Mesothelial cell of epicardium (in vitro differentiated cells): ENCODE measurements around the gene UBR4. TPM values are rescaled to one million over a fixed set of nuclear protein-coding genes. Genes with fewer than 3 reads are reported as not detected.

Experiments used
- DNase-seq, 2 experiments: peaks; one replicate each; pipeline ENCODE4 v3.0.0; 2021; ENCODE audit warnings: low spot score in 2 of 2; ENCODE audit not compliant: unreplicated experiment in 2 of 2
- H3K27ac Mint-ChIP-seq: 2 replicates; pipeline ENCODE4 v1.8.0; 2021; ENCODE audit warnings: mixed read lengths
- H3K27me3 Mint-ChIP-seq: 2 replicates; pipeline ENCODE4 v1.8.0; 2021; ENCODE audit warnings: low read depth, mixed read lengths
- H3K36me3 Mint-ChIP-seq: 2 replicates; pipeline ENCODE4 v1.8.0; 2021; ENCODE audit warnings: mixed read lengths
- H3K4me1 Mint-ChIP-seq: 2 replicates; pipeline ENCODE4 v1.8.0; 2021; ENCODE audit warnings: mixed read lengths
- H3K4me3 Mint-ChIP-seq: 2 replicates; pipeline ENCODE4 v1.8.0; 2021; ENCODE audit warnings: mild to moderate bottlenecking, moderate library complexity, mixed read lengths
- H3K9me3 Mint-ChIP-seq: 2 replicates; pipeline ENCODE4 v1.8.0; 2021; ENCODE audit warnings: mixed read lengths
- CTCF ChIP-seq: fragments of 200-600 bp; sonication (generic); IDR thresholded peaks from one replicate; pipeline ENCODE4 v1.5.0; 2021; ENCODE audit warnings: antibody characterized with exemption; ENCODE audit not compliant: unreplicated experiment
- total RNA-seq: library from RNA; stranded (reverse); gene quantifications from 3 replicates; pipeline ENCODE4 v1.2.1, GENCODE V29; 2021

The UBR4 gene
- total RNA-seq, 1 donor from 2014 or later, result 222 TPM

DNA sequence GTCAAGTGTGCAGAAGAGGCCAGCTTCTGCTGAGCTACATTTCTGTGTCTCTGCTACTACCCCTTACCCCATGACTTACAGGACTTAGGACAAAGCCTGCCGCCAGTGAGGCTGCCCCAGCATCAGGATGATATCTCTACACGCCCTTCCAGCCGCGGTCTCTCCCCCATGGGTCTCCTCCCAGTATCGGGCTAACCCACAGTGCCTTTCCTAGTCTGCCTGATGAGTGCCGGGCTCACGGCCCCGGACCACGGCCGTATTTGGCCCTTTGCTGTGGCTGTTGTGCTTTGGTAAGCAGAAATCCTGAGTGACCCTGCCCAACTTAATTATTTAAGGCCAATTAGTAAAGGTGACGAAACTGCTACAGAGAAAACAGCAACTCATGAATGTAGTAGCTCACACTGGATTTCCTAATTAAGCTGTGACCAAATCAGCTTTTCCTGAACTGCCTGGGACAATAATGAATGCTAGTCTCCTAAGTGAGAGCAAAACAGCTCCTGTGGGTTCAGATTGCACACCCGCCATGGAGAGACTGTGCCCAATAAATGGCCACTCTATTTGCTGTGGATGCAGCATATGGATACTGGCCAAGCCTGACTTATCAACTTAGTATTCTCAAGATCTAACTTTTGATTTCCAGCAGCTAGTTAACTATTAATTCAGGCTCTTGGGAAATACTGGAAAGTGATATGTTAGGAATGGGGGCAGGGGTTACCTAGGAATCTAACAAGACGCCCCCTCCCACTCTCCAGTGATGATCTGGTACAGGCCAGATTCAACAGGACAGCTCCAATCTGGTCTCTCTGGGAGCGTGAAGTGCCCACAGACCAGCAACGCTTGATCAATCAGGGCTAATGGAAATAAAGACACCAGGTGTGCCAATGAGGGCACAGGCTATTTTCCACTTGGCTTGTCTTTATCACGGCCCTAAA lies 130.3 kb downstream of the UBR4 start:
- H3K4me3 Mint-ChIP-seq, result no peak overlapping the region
- no peak for DNase-seq
- no peaks in the 10 kb centered on the region for H3K27me3 Mint-ChIP-seq
- H3K9me3 Mint-ChIP-seq, result no peaks in the 10 kb centered on the region
- H3K4me1 Mint-ChIP-seq, result no peaks in the 10 kb centered on the region
- no peak overlapping the region for H3K27ac Mint-ChIP-seq
- H3K36me3 Mint-ChIP-seq, result peaks cover 47% of the 10 kb centered on the region
- no peak for TF ChIP-seq CTCF

GRCh38 chr1:19078536-19078935 lies 131.5 kb downstream of the UBR4 start:
- no peak for DNase-seq
- peaks cover 42% of the 10 kb centered on the region for H3K36me3 Mint-ChIP-seq
- no peak overlapping the region for H3K4me3 Mint-ChIP-seq
- no peaks in the 10 kb centered on the region for H3K4me1 Mint-ChIP-seq
- no peaks in the 10 kb centered on the region for H3K9me3 Mint-ChIP-seq
- H3K27ac Mint-ChIP-seq, result no peak overlapping the region
- H3K27me3 Mint-ChIP-seq, result no peaks in the 10 kb centered on the region
- no peak for TF ChIP-seq CTCF

DNA sequence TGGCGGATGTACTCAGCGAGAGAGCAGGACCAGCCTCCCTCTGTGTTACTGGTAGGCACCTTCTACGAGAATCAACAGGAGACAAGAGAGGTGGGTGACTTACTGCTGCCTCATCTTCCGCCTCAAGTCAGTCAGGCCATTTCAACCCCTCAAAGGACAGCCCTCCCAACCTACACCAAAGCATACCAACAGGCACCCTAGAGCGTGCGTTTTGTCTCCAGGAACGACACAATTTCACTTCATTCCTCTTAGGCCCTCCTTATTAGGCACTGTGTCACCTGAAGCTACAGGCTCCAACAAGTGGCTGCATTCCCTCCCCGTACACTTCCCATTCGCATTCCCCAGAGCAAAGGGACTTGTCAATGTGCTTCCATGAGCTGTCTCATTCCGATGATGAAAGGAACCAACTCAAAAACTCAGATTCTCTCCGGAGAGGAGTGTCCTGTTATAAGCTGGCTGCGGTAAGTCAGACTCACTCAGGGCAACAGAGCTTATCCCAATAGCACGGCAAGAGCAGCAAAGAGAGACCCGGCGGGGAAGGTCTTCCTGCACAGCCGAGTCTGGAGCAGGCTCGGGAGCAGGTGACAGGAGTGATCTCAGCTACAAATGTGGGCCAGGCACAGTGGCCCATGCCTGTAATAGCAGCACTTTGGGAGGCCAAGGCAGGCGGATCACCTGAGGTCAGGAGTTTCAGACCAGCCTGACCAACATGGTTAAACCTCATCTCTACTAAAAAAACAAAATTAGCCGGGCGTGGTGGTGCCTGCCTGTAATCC lies 133.0 kb downstream of the UBR4 start:
- Mint-ChIP-seq H3K4me3 (no peak overlapping the region), H3K36me3 (peaks cover 45% of the 10 kb centered on the region)

GRCh38 chr1:19074902-19075721 lies 135.0 kb downstream of the UBR4 start:
- no peaks in the 10 kb centered on the region for H3K27me3 Mint-ChIP-seq
- H3K4me1 Mint-ChIP-seq, result no peaks in the 10 kb centered on the region
- H3K36me3 Mint-ChIP-seq, result peaks cover 33% of the 10 kb centered on the region
- no peak for TF ChIP-seq CTCF
- H3K4me3 Mint-ChIP-seq, result no peak overlapping the region
- no peaks in the 10 kb centered on the region for H3K9me3 Mint-ChIP-seq
- DNase-seq, result no peak
- no peak overlapping the region for H3K27ac Mint-ChIP-seq

More for the DNA sequence above, 133.0 kb downstream of the UBR4 start:
- no peaks in the 10 kb centered on the region for H3K9me3 Mint-ChIP-seq
- no peaks in the 10 kb centered on the region for H3K27me3 Mint-ChIP-seq
- no peak overlapping the region for H3K27ac Mint-ChIP-seq
- no peaks in the 10 kb centered on the region for H3K4me1 Mint-ChIP-seq
- DNase-seq, result no peak
- no peak for TF ChIP-seq CTCF

DNA sequence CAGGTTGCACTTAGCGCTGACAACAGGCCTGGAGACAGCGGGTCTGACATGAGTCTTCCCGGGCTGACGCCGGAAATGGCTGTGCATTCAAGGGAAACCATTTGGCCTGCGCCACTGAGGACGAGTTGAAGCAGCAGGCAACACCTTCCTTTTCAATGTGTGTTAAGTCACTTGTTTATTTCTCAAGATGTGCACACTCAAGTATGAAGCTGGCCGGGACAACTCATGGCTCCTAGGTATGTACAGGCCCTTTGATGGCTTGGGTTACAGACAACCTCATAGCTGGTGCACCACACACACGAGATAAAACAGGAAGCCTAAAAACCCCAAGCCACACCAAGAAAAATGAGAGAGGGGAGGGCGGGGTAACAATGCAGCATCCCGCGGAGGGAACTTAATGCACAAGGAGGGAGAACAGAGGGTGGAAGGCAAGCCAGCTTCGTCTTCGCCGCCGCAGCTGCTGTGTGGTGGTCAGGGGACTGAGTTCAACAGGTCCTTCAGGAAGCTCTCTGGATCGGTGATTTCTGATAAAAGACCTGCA lies 135.6 kb downstream of the UBR4 start:
- no peak for DNase-seq
- Mint-ChIP-seq H3K27ac (no peak overlapping the region), H3K27me3 (no peaks in the 10 kb centered on the region), H3K4me3 (no peak overlapping the region), H3K4me1 (no peaks in the 10 kb centered on the region), H3K36me3 (peaks cover 33% of the 10 kb centered on the region), H3K9me3 (no peaks in the 10 kb centered on the region)
- no peak for TF ChIP-seq CTCF
